Activated T-cell treated with anti-CD3 and anti-CD28 coated beads for 24 hours (primary cell): Measurements from ENCODE around the gene NUDT14.
A peak's percentile ranks its signal among the peaks of the same experiment; 100 is the strongest.

Experiments
- DNase-seq: peaks from one replicate; pipeline ENCODE4 v3.0.0-alpha.2; 2020; ENCODE audit warnings: low read depth

NUDT14 gene

DNA sequence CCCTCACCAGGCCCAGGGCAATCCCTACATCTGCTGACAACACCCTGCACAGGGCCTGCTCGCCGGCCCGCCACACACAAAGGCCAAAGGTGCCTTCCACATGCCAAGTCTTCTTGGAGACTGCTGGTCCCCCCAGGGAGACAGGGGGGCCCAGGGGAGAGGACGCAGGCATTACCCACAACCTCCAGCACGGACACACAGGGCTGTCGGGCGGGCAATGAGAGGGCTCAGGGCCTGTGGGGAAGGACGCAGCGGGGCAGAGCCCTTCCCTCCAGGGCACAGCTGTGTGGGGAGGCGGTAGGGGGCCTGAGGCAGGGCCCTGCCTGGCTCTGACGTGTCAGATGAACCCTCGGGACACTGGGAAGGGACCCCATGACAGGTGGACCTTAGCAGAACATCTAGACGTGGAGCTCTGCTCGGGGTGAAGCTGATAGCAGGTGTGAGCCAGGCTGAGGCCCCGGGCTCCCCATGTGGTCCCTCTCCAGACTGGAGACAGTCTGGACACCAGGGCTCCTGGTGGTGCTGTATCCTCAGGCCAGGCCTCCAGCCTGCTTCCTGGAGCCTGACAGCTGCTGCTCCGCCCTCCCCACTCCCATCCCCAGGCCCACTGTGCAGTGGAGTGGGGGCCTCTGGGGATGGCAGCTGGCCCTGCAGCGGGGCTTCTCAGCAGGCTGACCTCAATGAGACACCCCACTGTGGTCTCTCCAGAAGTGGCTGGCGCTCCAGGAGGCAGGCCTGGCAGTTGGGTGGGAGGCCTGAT, 31.6 kb upstream of the NUDT14 start:
- DNase-seq = no peak

DNA sequence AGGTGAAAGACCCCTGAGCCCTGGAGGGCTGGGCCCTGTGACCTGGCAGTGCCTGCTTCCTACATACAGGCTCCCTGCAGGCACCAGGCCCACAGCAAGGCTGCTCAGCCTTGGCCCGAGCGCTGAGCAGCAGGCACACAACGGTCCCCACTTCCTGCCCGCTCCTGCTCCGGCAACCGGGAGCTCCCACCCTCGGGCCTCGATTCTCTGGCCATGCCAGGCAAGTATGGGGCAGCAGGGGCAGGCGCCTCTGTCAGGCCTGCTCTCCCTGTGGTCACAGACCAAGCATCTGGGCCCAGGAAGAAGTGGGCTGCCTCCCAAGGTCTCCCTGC, 30.6 kb upstream of the NUDT14 start:
- DNase-seq = no peak

DNA sequence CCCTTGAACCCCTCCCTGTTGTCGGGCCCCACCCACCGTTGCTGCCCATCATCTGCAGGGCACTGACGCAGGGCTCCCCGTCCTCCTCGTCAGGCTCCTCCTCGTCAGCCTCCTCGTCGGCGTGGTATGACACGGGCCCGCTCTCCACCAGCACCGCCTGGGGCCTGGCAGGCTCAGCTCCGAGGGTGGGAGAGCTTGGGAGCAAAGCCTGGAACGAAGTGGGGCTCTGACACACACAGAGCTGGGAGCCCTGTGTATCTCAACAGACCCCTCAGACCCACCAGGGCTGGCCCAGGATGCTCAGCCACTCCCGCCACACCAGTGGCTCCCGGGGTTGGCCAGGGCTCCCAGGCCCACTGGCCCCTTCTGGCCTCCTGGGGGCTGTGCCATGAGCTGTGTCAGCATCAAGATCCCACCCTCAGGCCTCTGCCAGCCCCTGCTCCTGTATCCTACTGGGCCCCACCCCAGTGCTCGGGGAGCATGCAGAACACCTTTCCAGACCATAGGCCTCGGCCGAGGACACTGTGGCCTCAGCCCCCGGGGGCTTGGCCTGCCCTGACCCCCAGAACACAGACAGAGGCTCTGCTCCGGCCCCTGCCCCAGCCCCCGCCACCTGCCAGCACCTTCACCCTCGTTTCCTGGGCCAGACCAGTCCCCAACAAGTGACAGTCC, 30.1 kb upstream of the NUDT14 start:
- DNase-seq = no peak

DNA sequence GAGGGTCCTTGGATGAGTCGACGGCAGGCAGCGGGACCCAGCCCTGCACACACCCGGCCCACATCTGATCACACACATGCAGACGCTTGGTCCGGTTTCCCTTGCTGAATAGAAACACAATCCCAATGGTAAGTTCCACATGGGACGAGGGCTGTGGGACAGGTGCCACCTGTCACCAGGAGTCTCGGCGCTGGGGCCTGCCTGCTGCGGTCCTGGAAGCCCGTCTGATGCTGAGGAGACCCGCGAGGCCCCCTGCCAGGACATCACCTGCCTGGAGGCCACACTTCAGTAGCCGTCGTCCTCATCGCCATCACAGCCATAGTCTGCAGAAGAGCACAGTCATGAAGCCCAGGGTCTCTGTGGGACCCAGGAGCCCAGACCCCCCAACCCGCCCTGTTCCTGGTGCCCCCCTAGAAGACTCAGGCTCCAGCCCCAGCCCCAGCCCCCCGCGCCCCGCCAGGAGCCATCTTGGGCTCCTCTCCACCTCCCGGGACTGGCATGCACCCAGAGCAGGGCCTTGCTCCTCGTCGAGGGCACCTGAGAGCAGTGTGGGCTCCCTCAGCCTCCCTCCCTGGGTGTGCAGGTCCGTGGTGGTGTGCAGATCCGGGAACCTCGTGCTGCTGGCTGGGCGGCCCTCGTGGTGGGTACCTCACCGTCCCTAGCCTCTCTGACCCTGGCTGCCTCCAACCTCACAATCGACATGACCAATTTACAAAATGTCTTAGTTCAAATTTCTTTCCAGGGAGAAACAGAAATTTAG, 29.3 kb upstream of the NUDT14 start:
- DNase-seq = no peak

DNA sequence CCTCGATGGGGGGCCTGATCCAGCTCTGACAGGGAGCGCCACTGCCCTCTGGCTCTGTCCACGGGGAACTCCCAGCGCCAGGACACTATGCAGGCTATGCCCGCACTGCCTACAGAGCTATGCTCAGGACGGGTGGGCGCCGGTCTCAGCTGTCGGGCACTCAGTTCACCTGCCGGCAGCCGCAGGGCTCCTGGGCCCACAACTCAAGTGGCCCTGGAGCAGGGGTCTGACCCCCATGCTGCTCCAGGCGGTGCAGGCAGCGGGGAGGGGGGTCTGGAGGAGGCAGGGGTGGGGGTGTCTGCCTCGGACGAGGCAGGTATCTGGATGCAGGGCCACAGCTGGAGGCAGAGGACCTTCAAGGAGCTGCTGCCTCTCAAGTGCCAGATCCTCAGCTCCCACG, 28.5 kb upstream of the NUDT14 start:
- DNase-seq = no peak

DNA sequence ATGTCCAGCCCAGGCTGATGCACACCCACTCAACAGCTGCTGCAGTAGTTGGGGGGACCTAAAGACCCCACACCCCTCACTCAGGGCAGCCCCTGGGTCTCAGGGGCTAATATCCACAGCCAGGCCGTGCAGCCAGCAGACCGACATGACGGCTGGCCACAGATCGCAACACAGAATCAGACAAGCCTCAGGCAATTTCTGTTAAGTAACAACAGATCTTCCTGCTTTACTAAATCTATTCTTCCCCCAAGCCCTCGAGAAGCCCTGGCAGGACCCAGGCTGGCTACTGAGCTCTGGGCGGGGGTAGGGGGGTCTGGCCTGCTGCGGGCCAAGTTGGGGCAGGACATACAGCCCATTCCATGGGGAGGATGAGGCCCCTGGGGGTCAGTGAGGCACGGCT, 28.0 kb upstream of the NUDT14 start:
- no peak for DNase-seq

DNA sequence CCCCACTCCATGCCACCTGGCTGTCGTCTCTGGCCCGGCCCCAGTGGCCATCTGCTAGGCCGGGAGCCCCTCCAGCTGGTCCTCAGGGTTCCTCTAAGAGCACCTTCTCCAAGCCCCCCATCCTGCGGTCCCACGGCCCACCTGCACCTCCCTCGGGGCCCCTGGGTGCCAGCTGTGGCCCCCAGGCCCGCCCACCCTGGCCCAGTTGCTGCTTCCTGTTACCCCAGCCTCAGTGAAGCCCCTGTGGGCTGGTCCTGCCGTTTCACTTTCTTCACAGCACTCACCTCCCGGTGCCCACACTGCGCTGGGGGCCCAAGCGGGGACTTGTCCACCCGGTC, 27.6 kb upstream of the NUDT14 start:
- no peak for DNase-seq

DNA sequence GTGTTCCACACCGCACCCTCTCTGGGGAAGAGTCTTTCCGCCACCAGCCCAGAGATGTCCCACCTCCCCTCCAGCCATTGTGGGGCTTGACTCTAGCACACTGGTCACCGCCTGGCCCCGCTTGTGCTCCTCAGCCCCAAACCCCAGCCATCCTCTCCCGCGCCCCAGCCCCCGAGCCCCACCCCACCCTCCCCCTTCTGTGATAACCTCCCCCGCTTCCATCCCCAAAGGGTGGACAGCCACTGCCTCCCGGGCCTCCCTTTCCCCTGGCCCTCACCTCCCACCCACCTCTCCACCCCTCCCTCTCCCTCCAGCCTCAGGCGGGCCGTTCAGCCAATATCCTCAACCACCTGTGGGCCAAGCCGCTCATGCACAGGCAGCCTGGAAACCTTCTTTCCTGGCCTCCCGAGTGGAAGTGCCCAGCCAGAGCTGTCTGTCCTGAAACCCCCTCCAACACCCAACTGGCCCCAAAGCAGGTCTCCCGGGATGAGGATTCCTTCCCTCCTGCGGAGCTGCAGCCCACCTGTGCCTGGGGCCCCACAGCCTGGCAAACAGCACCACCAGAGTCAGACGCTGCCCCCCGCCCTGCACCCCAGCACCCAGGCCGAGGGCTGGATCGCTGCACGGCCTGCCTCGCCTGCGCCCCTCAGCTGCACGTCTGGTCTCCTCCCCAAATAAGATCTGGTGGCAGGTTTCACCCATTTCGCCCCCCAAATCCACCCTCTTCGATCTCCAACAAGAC, 27.1 kb upstream of the NUDT14 start:
- no peak for DNase-seq

DNA sequence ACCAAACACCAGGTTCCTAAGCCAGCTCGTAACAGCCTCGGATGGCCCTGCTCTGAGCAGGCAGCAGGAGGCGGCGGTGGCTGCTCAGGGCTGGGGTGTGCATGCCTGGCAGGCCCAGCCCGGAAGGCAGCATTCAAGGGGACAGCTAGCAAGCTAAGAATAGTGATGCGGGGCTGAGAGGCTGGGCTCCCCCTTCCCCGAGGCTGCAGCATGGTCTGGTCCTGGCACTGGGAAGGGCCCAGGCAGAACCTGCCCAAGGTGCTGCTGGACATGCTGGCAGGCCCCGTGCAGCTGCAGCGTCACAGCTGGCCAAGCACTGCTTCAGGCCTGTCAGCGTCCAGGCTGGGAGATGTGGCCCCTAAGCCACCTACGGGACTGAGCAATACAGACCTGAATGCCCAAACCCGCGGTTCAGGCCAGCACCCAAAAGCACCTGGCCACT, 26.4 kb upstream of the NUDT14 start:
- DNase-seq = no peak

DNA sequence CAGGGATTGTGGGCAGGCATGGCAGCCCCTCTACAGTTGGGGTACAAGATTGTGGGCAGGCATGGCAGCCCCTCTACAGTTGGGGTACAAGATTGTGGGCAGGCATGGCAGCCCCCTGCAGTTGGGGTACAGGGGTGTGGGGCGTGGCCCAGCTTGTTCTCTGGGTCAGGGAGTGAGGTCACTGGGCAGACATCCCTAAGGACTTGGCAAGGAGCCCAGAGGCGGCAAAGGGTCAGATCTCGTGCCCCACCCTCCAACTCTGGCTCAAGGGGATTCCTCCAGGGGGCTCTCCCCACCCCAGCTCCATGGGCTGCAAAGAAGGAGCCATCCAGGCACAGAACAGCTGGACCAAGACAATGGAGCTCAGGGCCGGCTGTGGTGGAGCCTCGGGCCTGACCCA, 25.8 kb upstream of the NUDT14 start:
- no peak for DNase-seq

DNA sequence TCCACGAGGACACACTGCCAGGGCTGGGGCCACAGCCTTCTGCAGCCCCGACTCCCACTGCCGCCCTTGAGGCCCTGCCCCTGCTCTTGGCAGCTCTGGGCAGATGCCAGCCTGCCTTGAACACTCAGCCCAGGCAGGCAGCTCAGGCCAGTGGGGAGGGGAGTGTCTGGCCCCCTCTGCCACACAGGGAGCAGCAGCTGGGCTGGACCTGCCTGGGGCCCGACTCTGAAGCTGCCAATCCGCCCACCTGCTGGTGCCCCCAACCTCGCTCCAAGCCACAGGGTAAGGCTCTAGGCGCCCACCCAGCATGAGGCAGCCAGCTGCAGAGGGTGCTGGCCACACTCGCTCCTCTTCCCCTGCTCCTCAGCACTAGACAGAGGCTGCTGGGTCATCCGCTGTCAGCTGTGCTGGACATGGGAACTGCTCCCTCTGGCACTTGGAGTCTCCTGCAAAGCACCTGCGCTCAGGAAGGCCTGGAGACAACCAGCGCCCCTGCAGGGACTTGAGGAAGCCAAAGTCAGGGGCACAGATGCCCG, 24.6 kb upstream of the NUDT14 start:
- no peak for DNase-seq

DNA sequence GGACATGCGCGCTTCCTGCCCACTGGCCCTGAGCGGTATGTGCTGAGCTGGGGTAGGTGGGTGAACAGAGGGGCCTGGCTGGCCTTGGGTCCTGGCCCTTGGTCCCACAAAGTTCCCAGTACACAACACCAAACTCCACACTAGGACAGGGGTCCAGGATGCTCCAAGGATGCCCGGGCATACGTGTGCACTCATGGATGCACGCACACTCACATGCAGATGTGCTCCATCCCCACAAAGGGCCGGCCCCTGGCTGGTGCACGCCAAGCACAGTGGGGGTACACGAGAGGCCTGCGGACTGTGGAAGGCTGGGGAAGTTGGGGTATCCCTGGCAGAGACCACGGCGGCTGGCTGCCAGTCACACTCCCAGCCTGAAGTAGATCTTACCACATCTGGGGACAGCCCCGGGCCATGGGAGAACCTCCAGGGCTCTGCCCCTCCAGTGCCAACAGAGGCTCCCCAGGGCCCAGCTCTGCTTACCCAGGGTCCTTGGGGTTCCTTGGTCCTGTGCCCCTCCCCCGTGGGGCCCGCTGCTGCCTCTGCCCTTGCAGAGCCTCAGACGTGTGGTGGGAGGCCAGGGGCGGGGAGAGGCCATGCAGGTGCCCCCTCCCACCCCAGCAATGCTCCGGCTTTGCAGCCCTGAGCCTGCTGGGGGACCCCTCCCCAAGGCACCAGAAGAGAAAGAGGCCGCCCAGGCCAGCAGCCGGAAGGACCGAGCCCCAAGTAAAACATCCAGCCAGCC, 24.0 kb upstream of the NUDT14 start:
- DNase-seq = no peak

DNA sequence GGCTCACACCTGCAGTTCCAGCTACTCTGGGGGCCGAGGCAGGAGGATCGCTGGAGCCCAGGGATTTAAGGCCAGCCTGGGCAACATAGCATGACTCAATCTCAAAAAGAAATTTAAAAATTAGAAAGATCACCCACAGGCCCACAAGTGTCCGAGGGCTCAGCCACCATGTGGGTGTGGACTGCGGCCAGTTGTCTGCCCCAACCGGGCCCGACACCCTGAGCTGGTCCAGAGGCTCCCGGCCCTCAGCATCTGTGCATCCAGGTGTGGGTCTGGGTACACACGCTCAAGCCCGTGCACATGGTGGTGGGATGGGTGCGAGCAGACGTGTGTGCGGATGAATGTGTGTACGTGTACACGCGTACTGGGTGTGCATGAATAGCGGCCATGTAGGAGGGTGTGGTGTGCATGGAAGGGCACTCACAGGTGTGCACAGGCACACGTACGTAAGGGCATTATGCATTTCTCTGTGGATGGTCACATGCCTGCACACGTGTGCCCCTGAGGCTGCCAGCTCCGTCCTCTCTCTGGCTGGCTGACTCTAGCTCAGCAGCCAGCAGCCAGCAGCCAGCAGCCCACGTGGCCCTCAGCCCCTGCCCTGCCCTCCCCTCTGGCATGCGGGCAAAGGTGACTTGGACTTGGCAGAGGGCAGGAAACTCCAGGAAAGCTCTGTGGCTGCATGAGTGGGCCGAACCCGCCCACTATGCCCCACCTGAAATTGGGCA, 23.3 kb upstream of the NUDT14 start:
- DNase-seq = no peak

DNA sequence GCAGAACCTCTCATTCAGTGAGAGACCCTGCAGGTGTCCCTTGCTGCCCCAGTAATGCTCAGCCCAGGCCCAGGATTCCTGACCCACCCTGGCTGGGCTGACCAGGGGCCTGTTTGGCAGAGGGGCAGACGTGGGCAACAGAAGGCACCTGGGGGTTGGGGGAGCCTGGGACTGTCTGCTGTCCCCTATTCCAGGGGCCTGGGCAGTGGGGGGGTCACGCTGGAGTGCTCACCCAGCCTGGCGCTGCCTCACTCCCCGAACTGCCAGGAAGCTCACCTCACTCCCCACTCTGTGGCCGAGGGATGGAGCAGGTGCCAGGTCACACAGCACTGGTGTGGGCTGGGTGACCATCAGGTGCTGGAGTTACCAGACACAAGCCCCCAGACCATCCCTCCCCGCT, 22.6 kb upstream of the NUDT14 start:
- DNase-seq = no peak

DNA sequence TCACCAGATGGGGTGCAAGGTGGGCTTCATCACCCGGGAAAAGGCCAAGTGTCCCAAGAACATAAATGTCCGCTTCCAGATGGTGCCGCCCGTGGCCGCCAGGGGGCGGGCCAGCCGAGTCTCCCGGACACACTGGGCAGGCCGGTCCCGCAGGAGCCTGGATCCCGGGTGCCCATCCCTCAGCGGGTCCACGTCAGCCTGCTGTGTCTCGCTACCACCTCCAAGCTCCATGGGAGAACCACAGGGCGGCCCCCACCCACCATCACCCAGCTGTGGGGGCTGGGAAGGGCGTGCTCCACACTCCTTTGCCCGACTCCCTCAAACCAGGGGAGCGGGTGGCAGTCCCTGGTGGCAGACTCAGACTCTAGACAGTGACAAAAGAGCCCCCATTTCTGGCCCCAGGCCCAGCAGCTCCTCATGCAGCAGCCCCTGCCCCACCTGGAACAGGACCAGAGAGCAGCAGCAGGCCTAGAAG, 22.0 kb upstream of the NUDT14 start:
- DNase-seq = peak; percentile 40

DNA sequence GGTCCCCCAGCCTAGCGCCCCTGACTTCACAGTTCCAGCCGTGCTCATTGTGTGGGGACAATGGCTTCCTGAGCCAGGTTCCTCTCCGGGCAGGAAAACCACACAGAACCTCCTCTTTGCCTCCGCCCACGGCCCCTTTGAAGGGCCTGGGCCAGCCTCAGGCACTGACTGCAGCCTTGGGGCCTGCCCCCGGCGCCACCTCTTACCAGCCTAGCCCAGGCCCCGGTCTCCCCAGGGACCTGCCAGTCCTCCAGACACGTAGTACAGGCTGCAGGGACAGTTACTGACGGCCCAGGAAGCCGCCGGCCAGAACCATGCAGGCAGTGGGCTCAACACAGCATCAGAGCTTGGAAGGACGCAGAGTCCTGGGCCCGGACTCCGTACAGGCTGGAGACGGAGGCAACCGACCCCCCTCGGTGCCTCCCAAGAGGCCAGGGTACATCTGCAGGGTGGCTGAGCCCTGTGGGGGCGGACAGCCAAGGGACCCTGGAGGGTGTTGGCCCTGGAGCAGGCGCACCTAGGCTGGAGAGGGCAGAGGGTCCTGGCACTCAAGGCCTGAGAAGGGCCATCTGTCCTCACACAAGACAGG, 20.9 kb upstream of the NUDT14 start:
- DNase-seq = no peak

DNA sequence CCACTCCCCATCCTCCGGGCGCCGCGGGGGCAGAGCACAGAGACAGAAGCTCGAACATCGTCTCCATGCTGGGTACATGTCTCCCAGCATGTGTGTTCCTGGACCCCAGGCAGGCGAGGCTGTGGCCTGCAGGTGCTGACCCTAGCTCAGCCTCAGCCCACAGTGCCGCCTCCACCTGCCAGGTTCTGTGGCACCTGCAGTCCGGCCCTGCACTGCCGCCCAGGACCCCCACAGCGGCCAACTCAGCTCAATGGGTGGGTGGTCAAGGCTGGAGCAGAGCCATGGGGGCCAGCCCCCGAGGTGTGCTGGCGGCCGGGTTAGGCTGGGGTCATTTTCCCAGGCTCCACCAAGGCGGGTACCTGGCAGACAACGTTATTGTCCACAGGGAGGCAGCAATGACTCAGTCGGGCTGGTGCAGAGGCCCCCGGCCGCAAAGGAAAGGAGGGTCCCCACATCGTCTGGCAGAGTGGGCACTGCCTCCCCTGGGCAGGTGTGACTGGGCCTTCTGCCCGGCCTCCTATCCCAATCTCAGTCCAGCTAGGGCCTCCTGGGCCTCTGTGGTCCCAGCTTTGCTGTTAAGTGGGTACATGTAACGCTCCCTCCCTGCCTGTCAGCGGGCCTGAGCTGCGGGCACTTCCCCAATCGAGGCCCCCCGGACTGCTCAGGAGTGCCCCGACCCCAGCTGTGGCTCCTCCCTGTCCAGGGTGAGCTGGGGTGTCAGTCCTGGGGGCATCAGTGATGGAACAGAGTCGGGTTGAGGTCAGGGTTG, 20.2 kb upstream of the NUDT14 start:
- DNase-seq = no peak

DNA sequence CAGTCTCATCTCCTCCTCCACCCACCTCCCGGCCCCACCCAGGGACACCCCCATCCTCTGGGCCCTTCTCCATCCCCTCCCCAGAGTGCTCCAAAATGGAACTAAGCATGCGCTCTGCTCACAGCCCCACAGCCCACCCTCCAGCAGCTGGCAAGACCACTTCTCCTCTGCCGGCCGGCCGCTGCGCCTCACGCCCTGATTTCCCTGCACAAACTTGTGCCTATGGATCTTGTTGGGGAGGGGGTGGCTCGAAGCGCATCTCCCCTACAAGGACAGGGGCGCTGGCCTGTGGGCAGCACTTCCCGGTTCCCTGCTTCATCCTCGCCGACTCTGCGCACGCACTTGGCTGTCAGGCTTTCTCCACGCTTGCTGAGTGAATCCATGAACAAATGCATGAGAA, 19.5 kb upstream of the NUDT14 start:
- no peak for DNase-seq

DNA sequence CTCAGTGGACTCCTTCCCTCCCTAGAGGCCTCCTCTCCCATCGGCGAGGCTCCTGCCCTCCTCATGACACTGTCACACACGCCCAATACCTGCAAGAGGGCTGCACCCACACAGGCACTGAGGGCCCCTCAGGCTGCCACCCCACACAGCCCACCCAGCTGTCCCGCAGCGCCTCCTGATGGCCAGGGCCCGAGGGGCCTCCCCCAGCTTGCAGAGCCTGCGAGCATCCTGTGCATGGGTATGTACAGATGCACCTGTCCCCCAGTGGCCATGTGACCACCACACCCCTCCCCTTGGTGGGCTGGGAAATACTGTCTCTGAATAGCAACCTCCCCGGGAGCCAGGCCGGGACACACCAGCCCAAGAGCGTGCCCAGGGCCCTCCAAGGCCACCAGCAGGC, 19.0 kb upstream of the NUDT14 start:
- DNase-seq = no peak

DNA sequence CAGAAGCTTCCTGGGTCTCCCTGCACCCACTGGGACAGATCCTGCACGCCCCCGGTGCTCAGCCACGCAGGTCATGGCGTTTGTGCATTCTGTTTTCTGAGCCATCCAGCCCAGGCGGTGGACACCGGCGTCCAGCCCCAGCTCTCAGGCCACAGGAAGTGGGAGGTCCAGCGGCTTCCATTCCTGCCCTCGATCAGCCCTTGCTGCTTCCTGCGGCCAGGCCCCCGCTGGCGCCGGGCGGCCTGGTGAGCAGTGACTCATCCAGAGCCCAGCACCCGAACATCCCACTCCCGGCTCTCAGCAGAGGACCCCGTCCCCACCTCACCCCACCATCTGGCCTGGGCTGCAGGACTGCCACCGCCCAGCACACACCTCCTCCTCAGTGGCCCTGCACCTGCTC, 18.0 kb upstream of the NUDT14 start:
- DNase-seq = no peak
